Cardiac fibroblast (primary cell): ENCODE results near the gene TUBA8.
"Not testable (repeated sequence)": the region's sequence is repeated elsewhere in the genome, so short reads cannot be mapped to it uniquely, and the experiment has no call there.

ENCODE experiments used
- DNase-seq, 2 donors: peaks; one replicate each; pipeline versions ENCODE4 v3.0.0 to v3.0.0-alpha.2; 2010; ENCODE audit warnings: low read depth in 2 of 2
- H3K4me3 ChIP-seq, 2 donors: replicated peaks in 1 of 2; 1 replicate in 1 of 2; 2 replicates in 1 of 2; pipeline ENCODE4 v1.5.1; 2011; ENCODE audit warnings: low read depth in 2 of 2, low read length in 2 of 2, mild to moderate bottlenecking in 2 of 2, moderate library complexity in 1 of 2
- CTCF ChIP-seq: IDR thresholded peaks from one replicate; pipeline ENCODE4 v1.5.1; 2011; ENCODE audit warnings: low read depth, mild to moderate bottlenecking, low read length, inconsistent platforms

TUBA8 gene

GRCh38 chr22:18133452-18133851, 22.8 kb downstream of the TUBA8 start:
- TF ChIP-seq CTCF = no peak
- H3K4me3 ChIP-seq = no peak overlapping the region
- DNase-seq = peak; percentile 28 to 76

- no peak for TF ChIP-seq CTCF
- no peak overlapping the region for H3K4me3 ChIP-seq
- no peak for DNase-seq
Observed at GRCh38 chr22:18136563-18137320, 26.1 kb downstream of the TUBA8 start.

GRCh38 chr22:18141004-18141403, 30.4 kb downstream of the TUBA8 start:
- H3K4me3 ChIP-seq, DNase-seq: not testable (repeated sequence)

GRCh38 chr22:18144105-18144504, 33.5 kb downstream of the TUBA8 start:
- DNase-seq = no peak

GRCh38 chr22:18145676-18146388, 35.2 kb downstream of the TUBA8 start:
- no peak for DNase-seq
- TF ChIP-seq CTCF = no peak
- H3K4me3 ChIP-seq = no peak overlapping the region

More at GRCh38 chr22:18144105-18144504, 33.5 kb downstream of the TUBA8 start:
- H3K4me3 ChIP-seq = no peak overlapping the region
- TF ChIP-seq CTCF = no peak

- no peak for DNase-seq
- no peak overlapping the region for H3K4me3 ChIP-seq
- no peak for TF ChIP-seq CTCF
Observed at GRCh38 chr22:18146389-18146753, 35.8 kb downstream of the TUBA8 start.

GRCh38 chr22:18147791-18148190, 37.2 kb downstream of the TUBA8 start:
- H3K4me3 ChIP-seq = no peak overlapping the region
- TF ChIP-seq CTCF = no peak
- no peak for DNase-seq
